ENCODE results near the gene NLRP4. TPM values are rescaled to one million over a fixed set of nuclear protein-coding genes. Genes with fewer than 3 reads are reported as not detected.

The NLRP4 gene
- total and polyA plus RNA-seq, 10 of the 15 experiments (the other 5 are each of a cell fraction or from before 2014, with no cell fraction given), result 0.07 to 9.6 (median 0.29) TPM; not detected in 6

DNA sequence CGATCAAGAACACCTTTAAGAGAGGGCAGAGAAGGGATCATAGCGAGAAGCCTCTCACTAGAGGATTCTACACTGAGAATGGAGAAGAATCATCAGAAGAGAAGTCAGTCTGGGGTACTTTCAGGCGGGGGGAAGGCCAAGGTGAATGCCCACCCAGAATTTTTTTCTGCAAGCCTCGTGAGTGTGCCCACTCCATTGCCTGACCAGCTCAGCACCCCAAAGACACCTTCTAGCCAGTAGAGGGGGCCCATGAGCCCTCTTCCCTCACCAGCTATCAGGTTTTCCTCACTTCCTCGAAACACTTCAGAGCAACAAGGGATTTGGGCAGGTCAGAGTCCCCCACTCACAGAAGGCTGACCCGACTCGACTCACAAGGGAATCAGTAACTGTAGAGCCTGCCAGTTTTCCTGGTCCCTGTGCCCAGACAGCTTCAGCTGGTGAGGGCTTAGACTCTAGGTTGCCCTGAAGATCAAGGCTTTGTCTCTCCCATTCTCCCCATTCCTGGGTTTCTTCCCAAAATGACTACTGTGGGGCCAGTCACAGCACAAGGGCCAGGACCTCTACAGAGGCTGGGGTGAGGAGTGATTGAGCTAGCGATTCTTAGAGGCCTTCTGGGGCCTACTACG lies 77.4 kb downstream of the NLRP4 start:
- no TSS peak for BruUV-seq (replicated peaks)
- H3K79me2 ChIP-seq (ENCODE audit: control insufficient read depth, insufficient read depth, low read length), result no peaks in the 10 kb centered on the region
- no peaks in the 10 kb centered on the region; the same call in 2 of the 3 replicates for H3K9me3 ChIP-seq (replicated peaks; ENCODE audit: control insufficient read depth, insufficient read depth, low read length)
- no peak overlapping the region for H3K4me3 ChIP-seq
- H3K27me3 ChIP-seq (replicated peaks in 1 of 2; ENCODE audit: control insufficient read depth in 2 of 2, insufficient read depth in 2 of 2, low read length in 1 of 2), result no peaks in the 10 kb centered on the region
- no peaks in the 10 kb centered on the region for H3K36me3 ChIP-seq (ENCODE audit: control insufficient read depth in 2 of 2, insufficient read depth in 2 of 2, low read length in 1 of 2)
- in situ Hi-C loops (cut with MboI), result no loop called here
- FAIRE-seq (no peak), DNase-seq (ENCODE audit: low read depth, low spot score) (no peak), ATAC-seq (no peak)
- no peak overlapping the region for H2AFZ ChIP-seq (ENCODE audit: control insufficient read depth, low read depth, low read length)
- H3K27ac ChIP-seq (ENCODE audit: control insufficient read depth, insufficient read depth), result no peak overlapping the region
- no peak overlapping the region for H3K9ac ChIP-seq (ENCODE audit: control insufficient read depth, insufficient read depth, low read length)
- H4K20me1 ChIP-seq (ENCODE audit: control insufficient read depth, insufficient read depth), result no peaks in the 10 kb centered on the region
- ChIA-PET SMC1A (ENCODE audit: uncharacterized antibody, unreplicated experiment) (interaction anchor here (1.2 kb wide), 1 partner anchor 420 kb away, joined by 3 read pairs; no protein-coding TSS in a partner anchor), POLR2A (no interaction called here), RAD21 (ENCODE audit: unreplicated experiment) (no interaction called here), CTCF (interaction anchor here (0.7 to 1.2 kb wide), 4 partner anchors 9 to 420 kb away, joined by 3 to 5 read pairs (median 4); no protein-coding TSS in a partner anchor)
- intact Hi-C loops (cut with micrococcal nuclease; ENCODE audit: unreplicated experiment), result no loop called here
- no peak overlapping the region for H3K4me2 ChIP-seq (ENCODE audit: control insufficient read depth, insufficient read depth)
- 30% methylated on average over 9 of the region's 9 CpGs for WGBS (ENCODE audit: insufficient coverage, insufficient replicate concordance, low lambda C conversion rate, missing lambda C conversion rate)
- TF ChIP-seq CTCF (IDR thresholded peaks at IDR 0.05 in 2 of 3, conservative IDR thresholded peaks at IDR 0.05 in 1 of 3; ENCODE audit: control insufficient read depth in 2 of 3, extremely low read depth in 1 of 3, insufficient read depth in 1 of 3, low read depth in 3 of 3, low read length in 3 of 3) (peak; percentile 12 to 56 (median 34); a peak in 5 of 6 replicates), BHLHE40 (IDR thresholded peaks at IDR 0.05; ENCODE audit: borderline replicate concordance in 1 of 2, low read depth in 2 of 2, low read length in 1 of 2) (no peak), KLF5 (IDR thresholded peaks at IDR 0.05; ENCODE audit: partially characterized antibody) (no peak)
- no peaks in the 10 kb centered on the region for H3K4me1 ChIP-seq (ENCODE audit: control insufficient read depth, insufficient read depth, low read length)

DNA sequence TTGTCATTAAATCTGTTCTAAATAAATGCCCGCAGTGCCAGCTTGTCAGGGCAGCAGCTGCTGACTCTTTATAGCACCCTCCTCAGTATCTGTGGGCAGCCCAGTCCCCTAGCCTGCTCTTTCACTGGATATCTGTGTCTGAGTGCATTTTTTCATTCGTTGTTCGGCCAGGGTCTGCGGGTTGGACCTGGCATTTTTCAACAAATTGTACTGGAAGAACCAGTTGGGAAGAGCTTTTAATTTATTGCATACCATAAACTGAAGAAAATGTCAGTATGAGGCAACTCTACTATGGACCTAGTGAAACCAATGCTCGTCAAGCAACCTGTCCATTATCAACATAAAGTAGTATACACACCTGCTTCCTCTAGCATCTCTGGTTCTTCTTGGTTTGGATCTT lies 87.2 kb downstream of the NLRP4 start:
- Histone ChIP-seq H3K4me1 (ENCODE audit: control insufficient read depth, insufficient read depth, low read length) (no peaks in the 10 kb centered on the region), H4K20me1 (ENCODE audit: control insufficient read depth, insufficient read depth) (no peaks in the 10 kb centered on the region), H3K9ac (ENCODE audit: control insufficient read depth, insufficient read depth, low read length) (no peak overlapping the region), H3K4me3 (no peak overlapping the region), H3K27ac (ENCODE audit: control insufficient read depth, insufficient read depth) (no peak overlapping the region), H3K4me2 (ENCODE audit: control insufficient read depth, insufficient read depth) (no peak overlapping the region), H2AFZ (ENCODE audit: control insufficient read depth, low read depth, low read length) (no peak overlapping the region), H3K9me3 (replicated peaks; ENCODE audit: control insufficient read depth, insufficient read depth, low read length) (no peaks in the 10 kb centered on the region; the same call in 2 of the 3 replicates), H3K27me3 (replicated peaks in 1 of 2; ENCODE audit: control insufficient read depth in 2 of 2, insufficient read depth in 2 of 2, low read length in 1 of 2) (no peaks in the 10 kb centered on the region), H3K79me2 (ENCODE audit: control insufficient read depth, insufficient read depth, low read length) (no peaks in the 10 kb centered on the region), H3K36me3 (ENCODE audit: control insufficient read depth in 2 of 2, insufficient read depth in 2 of 2, low read length in 1 of 2) (no peaks in the 10 kb centered on the region)
- intact Hi-C loops (cut with micrococcal nuclease; ENCODE audit: unreplicated experiment) (no loop called here), in situ Hi-C loops (cut with MboI) (no loop called here)
- ChIA-PET SMC1A (ENCODE audit: uncharacterized antibody, unreplicated experiment) (no interaction called here), RAD21 (ENCODE audit: unreplicated experiment) (no interaction called here), POLR2A (no interaction called here), CTCF (no interaction called here)
- DNase-seq (ENCODE audit: low read depth, low spot score), result no peak
- FAIRE-seq, result no peak
- 9% methylated on average over 5 of the region's 5 CpGs for WGBS (ENCODE audit: insufficient coverage, insufficient replicate concordance, low lambda C conversion rate, missing lambda C conversion rate)
- BruUV-seq (replicated peaks), result no TSS peak
- no peak for ATAC-seq
- no peak for TF ChIP-seq ZNF384 (IDR thresholded peaks at IDR 0.05; ENCODE audit: borderline replicate concordance, low read depth, low read length)
- no peak for TF ChIP-seq ZNF217 (IDR thresholded peaks at IDR 0.05)
- TF ChIP-seq YY1 (IDR thresholded peaks at IDR 0.05; ENCODE audit: low read depth, low read length), result no peak
- TF ChIP-seq NBN (IDR thresholded peaks at IDR 0.05), result no peak
- TF ChIP-seq YBX1 (IDR thresholded peaks at IDR 0.05), result no peak
- no peak for TF ChIP-seq ZNF622 (IDR thresholded peaks at IDR 0.05)
- TF ChIP-seq, protein P1, sequence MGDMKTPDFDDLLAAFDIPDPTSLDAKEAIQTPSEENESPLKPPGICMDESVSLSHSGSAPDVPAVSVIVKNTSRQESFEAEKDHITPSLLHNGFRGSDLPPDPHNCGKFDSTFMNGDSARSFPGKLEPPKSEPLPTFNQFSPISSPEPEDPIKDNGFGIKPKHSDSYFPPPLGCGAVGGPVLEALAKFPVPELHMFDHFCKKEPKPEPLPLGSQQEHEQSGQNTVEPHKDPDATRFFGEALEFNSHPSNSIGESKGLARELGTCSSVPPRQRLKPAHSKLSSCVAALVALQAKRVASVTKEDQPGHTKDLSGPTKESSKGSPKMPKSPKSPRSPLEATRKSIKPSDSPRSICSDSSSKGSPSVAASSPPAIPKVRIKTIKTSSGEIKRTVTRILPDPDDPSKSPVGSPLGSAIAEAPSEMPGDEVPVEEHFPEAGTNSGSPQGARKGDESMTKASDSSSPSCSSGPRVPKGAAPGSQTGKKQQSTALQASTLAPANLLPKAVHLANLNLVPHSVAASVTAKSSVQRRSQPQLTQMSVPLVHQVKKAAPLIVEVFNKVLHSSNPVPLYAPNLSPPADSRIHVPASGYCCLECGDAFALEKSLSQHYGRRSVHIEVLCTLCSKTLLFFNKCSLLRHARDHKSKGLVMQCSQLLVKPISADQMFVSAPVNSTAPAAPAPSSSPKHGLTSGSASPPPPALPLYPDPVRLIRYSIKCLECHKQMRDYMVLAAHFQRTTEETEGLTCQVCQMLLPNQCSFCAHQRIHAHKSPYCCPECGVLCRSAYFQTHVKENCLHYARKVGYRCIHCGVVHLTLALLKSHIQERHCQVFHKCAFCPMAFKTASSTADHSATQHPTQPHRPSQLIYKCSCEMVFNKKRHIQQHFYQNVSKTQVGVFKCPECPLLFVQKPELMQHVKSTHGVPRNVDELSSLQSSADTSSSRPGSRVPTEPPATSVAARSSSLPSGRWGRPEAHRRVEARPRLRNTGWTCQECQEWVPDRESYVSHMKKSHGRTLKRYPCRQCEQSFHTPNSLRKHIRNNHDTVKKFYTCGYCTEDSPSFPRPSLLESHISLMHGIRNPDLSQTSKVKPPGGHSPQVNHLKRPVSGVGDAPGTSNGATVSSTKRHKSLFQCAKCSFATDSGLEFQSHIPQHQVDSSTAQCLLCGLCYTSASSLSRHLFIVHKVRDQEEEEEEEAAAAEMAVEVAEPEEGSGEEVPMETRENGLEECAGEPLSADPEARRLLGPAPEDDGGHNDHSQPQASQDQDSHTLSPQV (IDR thresholded peaks at IDR 0.05), result no peak
- TF ChIP-seq BHLHE40 (IDR thresholded peaks at IDR 0.05; ENCODE audit: borderline replicate concordance in 1 of 2, low read depth in 2 of 2, low read length in 1 of 2), result no peak
- TF ChIP-seq SMARCA5 (IDR thresholded peaks at IDR 0.05), result no peak

Data from GM12878 (cell line).